MM.1S (cell line): ENCODE results near the gene FRYL.

Experiments
- CTCF ChIP-seq: fragments of 300-600 bp; sonication (generic); IDR thresholded peaks from 2 replicates; pipeline ENCODE4 v1.5.1; 2016; ENCODE audit warnings: antibody characterized with exemption, low read length, mixed read lengths
- EZH2 ChIP-seq: fragments of 300-600 bp; sonication (generic); optimal IDR thresholded peaks from 2 replicates; pipeline ENCODE3; 2017; ENCODE audit warnings: low read depth, mild to moderate bottlenecking, antibody characterized with exemption, low read length, mixed read lengths
- EZH2phosphoT487 ChIP-seq: fragments of 300-600 bp; sonication (generic); IDR thresholded peaks from 2 replicates; pipeline ENCODE4 v1.6.1; 2018; ENCODE audit warnings: antibody characterized with exemption, low read length

DNA sequence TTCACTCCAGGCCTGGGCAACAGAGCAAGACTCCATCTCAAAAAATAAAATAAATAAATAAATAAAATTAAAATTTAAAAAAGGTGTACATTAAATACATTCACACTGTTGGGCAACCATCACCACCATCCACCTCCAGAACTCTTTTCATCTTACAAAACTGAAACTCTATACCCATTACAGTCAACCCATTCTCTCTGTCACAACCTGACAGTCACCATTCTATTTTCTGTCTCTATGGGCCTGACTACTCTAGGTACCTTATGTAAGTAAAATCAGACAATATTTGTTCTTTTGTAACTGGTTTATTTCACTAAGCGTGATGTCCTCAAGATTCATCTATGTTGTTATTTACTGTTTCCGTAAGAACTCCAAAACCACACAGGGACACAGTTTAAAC is 59.6 kb downstream of the FRYL start:
- TF ChIP-seq EZH2 (no peak), CTCF (no peak), EZH2phosphoT487 (no peak)
